VCaP (cell line): Measurements from ENCODE around the gene CAPN9.

Source experiments
- H3K27ac ChIP-seq: fragments of 450-650 bp; 2 replicates; pipeline ENCODE4 v1.5.1; 2017
- TF ChIP-seq, protein P1 (sequence below): fragments of 450-650 bp; conservative IDR thresholded peaks from 2 replicates; pipeline ENCODE4 v1.5.1; 2017; ENCODE audit warnings: mild to moderate bottlenecking, moderate library complexity

CAPN9 gene

DNA sequence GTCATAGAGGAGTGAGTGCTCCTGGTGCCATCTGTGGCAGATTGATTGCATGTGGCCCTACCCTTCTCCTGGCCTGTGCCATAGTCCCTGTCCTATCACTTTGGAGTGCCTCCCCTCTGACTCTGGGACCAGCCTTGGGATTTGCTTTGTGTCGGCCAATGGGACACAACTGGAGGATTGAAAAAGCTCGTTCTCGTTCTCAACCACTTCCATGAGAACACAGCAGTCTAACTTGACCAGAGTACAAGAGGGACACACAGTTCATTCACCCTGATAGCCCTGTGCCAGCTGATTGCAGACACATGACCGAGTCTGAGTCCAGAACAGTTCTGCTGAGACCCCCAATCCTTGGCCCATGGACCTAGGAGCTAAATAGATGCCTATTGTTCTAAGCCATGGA, 73.4 kb downstream of the CAPN9 start:
- TF ChIP-seq, protein P1, sequence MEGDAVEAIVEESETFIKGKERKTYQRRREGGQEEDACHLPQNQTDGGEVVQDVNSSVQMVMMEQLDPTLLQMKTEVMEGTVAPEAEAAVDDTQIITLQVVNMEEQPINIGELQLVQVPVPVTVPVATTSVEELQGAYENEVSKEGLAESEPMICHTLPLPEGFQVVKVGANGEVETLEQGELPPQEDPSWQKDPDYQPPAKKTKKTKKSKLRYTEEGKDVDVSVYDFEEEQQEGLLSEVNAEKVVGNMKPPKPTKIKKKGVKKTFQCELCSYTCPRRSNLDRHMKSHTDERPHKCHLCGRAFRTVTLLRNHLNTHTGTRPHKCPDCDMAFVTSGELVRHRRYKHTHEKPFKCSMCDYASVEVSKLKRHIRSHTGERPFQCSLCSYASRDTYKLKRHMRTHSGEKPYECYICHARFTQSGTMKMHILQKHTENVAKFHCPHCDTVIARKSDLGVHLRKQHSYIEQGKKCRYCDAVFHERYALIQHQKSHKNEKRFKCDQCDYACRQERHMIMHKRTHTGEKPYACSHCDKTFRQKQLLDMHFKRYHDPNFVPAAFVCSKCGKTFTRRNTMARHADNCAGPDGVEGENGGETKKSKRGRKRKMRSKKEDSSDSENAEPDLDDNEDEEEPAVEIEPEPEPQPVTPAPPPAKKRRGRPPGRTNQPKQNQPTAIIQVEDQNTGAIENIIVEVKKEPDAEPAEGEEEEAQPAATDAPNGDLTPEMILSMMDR, result no peak
- no peak overlapping the region for H3K27ac ChIP-seq

DNA sequence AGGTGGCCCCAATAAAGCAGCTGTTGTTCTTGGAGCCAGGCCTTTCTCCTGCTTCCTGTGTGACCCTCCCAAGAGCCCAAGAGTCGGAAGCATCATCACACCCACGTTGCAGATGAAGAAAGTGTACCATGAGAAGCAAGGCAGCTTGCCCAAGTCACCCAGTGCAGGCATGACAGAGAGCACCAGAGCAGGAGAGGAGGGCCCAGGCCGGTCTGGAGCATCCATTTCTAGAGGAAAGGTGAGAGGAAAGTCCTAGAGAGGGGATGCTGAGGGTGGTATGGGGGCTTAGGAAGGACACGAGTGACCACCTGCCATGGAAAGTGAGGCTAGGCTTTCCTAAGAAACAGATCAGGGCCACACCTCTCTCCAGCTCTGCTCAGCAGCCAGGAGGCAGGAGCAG, 74.2 kb downstream of the CAPN9 start:
- no peak overlapping the region for H3K27ac ChIP-seq
- TF ChIP-seq, protein P1, result no peak

DNA sequence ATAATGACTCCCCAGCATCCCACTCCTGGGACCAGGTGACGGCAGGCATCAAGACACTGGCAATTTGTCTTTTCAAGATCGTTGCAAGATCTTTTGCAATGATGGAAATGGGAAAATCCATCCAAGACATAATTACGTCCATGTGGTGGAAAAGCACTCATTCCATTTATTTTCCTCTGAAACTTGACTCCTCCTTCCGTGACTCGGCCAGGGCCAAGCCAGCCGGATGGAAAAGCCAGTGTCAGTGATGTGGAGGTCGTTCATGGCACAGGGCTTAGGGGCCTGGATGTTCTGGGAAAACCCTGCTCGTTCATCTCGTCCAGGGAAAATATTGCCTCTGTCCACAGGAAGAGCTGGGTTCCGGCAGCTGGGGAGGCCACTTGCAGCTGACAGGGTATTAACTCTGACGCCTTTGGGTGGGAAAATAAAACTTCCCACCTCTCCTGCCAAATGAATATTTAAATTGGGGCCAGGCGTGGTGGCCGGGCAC, 74.9 kb downstream of the CAPN9 start:
- H3K27ac ChIP-seq, result no peak overlapping the region
- TF ChIP-seq, protein P1, result no peak

DNA sequence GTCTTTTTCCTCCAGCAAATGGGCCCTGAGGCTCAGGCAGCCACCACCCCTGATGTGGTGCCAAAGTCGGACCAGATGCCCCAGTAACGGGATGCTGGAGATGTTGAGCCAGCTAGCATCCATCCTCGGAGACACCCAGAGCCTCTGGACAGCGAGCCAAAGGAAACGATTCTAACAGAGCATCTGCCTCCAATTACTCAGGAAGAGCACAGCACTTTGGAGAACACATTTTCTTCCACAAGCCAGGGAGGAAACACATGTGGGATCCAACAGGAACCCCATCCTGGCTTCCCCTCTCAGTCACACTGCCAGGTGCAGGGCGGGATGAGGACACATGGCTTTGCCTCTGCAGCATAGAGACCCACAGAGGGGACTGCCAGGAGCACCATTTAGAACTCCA, 76.2 kb downstream of the CAPN9 start:
- TF ChIP-seq, protein P1, result no peak
- H3K27ac ChIP-seq, result no peak overlapping the region

DNA sequence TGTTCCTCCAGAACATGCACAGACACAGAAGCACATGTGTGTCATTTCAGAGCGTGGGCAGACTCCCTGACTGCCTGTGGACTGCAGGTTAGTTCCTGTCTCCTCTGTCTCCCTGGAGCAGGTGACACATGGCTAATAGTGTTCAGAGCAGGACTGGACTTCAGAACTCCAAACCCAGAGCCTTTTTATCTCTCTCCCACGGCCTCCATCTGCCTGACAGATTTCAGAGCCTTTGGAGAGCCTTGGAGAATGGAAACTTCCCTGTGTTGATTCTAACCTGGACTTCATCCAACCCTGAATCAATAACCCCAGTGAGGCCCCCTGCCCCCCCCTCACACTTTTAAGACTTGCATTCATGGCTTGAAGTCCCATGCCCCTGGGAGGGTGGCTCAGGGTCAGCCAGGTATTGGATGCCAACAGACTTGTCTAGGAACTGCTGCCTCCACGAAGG, 76.8 kb downstream of the CAPN9 start:
- TF ChIP-seq, protein P1, result no peak
- no peak overlapping the region for H3K27ac ChIP-seq

DNA sequence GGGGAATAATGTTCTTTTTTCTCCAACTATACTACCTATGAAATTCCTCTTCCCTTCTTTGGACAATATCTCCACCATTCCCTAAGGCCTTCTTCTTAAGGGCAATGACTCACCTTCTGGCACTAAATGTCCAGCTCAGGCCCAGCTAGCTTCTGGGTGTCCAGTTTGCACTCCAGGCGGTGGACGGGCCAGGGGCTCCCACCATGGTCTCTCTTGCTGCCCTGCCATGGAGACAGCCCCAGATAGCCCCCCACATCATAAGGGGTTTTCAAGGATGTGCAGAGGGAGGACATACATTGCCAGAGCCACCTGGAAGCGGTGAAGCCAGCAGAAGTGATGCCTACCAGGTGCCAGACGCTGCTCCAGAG, 77.3 kb downstream of the CAPN9 start:
- TF ChIP-seq, protein P1, result no peak
- no peak overlapping the region for H3K27ac ChIP-seq

DNA sequence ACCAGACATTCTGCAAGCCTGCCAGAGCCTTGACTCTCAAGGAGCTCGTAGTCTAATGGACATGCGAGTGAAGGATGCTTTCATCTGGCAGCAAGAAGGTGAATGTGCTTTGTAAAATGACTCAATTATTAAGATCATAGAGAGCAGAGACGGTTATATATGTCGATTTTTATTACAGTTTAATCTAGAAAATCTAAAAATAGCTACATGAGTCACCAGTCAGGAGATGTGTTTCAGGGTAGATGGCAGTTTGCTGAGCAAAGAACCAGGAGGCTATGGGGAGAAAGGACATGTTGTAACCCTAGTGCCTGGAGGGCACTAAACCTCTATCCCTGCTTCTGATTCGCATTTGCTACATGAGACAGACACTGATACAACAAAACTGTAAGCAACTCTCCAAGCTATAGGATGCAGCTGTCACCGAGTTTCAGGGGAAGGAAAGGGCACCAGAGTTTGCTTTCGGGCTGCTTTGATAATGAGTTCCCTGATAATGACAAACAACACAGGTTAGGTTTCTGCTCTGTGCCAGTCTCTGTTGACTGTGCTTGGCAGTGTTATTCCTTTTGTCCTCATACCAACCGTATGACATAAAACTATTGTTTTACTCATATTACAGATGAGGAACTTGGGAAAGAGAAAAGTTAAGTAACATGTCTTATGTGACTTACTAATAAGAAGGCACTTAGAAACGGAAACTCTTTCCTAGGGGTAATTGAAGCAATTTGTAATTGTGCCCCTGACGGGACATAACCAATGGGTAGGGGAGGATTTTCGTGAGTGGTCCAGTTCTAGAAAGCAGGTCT, 77.9 kb downstream of the CAPN9 start:
- no peak overlapping the region for H3K27ac ChIP-seq
- TF ChIP-seq, protein P1, result no peak
